ENCODE results near the gene LUC7L. TPM values are rescaled to one million over a fixed set of nuclear protein-coding genes. Genes with fewer than 3 reads are reported as not detected.

LUC7L gene
- total and polyA plus RNA-seq, 10 of the 15 experiments (the other 5 are each of a cell fraction or from before 2014, with no cell fraction given), result 2.3 to 59.6 (median 44.1) TPM

- Histone ChIP-seq H3K36me3 (ENCODE audit: control insufficient read depth in 2 of 2, insufficient read depth in 2 of 2, low read length in 1 of 2) (0 out of 4 replicates have a peak, but pooled peaks cover 0 to 2% of the 10 kb centered on the region in 2 experiments), H3K4me2 (ENCODE audit: control insufficient read depth, insufficient read depth) (peak within 1 kb of the TSS; percentile 79), H4K20me1 (ENCODE audit: control insufficient read depth, insufficient read depth) (no peaks in the 10 kb centered on the region), H3K27me3 (replicated peaks in 1 of 2; ENCODE audit: control insufficient read depth in 2 of 2, insufficient read depth in 2 of 2, low read length in 1 of 2) (peaks cover 4 to 5% of the 10 kb centered on the region in 2 experiments), H3K9ac (ENCODE audit: control insufficient read depth, insufficient read depth, low read length) (no peak within 1 kb of the TSS), H3K9me3 (replicated peaks; ENCODE audit: control insufficient read depth, insufficient read depth, low read length) (no peaks in the 10 kb centered on the region), H3K27ac (ENCODE audit: control insufficient read depth, insufficient read depth) (no peak within 1 kb of the TSS), H3K79me2 (ENCODE audit: control insufficient read depth, insufficient read depth, low read length) (no peaks in the 10 kb centered on the region), H2AFZ (ENCODE audit: control insufficient read depth, low read depth, low read length) (peak within 1 kb of the TSS; percentile 79), H3K4me1 (ENCODE audit: control insufficient read depth, insufficient read depth, low read length) (peaks cover 8% of the 10 kb centered on the region; the same call in 1 of the 2 replicates), H3K4me3 (no peak within 1 kb of the TSS)
- ChIA-PET RAD21 (ENCODE audit: unreplicated experiment) (interaction anchor here (0.6 kb wide), 1 partner anchor 73 kb away, joined by 3 read pairs; no protein-coding TSS in a partner anchor), SMC1A (ENCODE audit: uncharacterized antibody, unreplicated experiment) (no interaction called here), CTCF (interaction anchor here (0.9 to 3.8 kb wide), 4 partner anchors 60 to 182 kb away, joined by 3 to 20 read pairs (median 4); no protein-coding TSS in a partner anchor), POLR2A (interaction anchor here (0.5 kb wide), 1 partner anchor 54 kb away, joined by 3 read pairs; no protein-coding TSS in a partner anchor)
- intact Hi-C loops (cut with micrococcal nuclease; ENCODE audit: unreplicated experiment), result loop anchor here (2.0 kb wide), 2 partner anchors 63 to 73 kb away; no protein-coding TSS in a partner anchor
- TF ChIP-seq IRF5 (IDR thresholded peaks at IDR 0.05; ENCODE audit: borderline replicate concordance), result no peak
- TF ChIP-seq RAD21 (IDR thresholded peaks at IDR 0.05; ENCODE audit: insufficient read depth, low read depth, low read length), result peak; percentile 19; the same call in 1 of the 2 replicates
- TF ChIP-seq, protein P1, sequence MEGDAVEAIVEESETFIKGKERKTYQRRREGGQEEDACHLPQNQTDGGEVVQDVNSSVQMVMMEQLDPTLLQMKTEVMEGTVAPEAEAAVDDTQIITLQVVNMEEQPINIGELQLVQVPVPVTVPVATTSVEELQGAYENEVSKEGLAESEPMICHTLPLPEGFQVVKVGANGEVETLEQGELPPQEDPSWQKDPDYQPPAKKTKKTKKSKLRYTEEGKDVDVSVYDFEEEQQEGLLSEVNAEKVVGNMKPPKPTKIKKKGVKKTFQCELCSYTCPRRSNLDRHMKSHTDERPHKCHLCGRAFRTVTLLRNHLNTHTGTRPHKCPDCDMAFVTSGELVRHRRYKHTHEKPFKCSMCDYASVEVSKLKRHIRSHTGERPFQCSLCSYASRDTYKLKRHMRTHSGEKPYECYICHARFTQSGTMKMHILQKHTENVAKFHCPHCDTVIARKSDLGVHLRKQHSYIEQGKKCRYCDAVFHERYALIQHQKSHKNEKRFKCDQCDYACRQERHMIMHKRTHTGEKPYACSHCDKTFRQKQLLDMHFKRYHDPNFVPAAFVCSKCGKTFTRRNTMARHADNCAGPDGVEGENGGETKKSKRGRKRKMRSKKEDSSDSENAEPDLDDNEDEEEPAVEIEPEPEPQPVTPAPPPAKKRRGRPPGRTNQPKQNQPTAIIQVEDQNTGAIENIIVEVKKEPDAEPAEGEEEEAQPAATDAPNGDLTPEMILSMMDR (IDR thresholded peaks at IDR 0.05 in 2 of 3, conservative IDR thresholded peaks at IDR 0.05 in 1 of 3; ENCODE audit: control insufficient read depth in 2 of 3, extremely low read depth in 1 of 3, insufficient read depth in 1 of 3, low read depth in 3 of 3, low read length in 3 of 3), result peak in 2 of 3 experiments; percentile 17 to 33; a peak in 3 of 6 replicates
- peak; percentile 8; the same call in 1 of the 3 replicates for ATAC-seq
- in situ Hi-C loops (cut with MboI), result loop anchor here (5.0 kb wide), 1 partner anchor 73 kb away; no protein-coding TSS in a partner anchor
- FAIRE-seq, result no peak
- WGBS (ENCODE audit: insufficient coverage, insufficient replicate concordance, low lambda C conversion rate, missing lambda C conversion rate), result 45% methylated on average over 22 of the region's 59 CpGs
- DNase-seq (ENCODE audit: low read depth, low spot score), result no peak
- BruUV-seq (replicated peaks), result no TSS peak
These were observed 49.1 kb downstream of the LUC7L start, which contains the start of gene HBQ1 for GRCh38 chr16:180101-180675. Gene HBQ1, plus strand, starts transcription at chr16:180459. Its CDS starts 28 bp downstream, at chr16:180487.
